Activated CD4-positive, alpha-beta T cell treated with anti-CD3 and anti-CD28 coated beads, Interleukin-2, amount 10 ng/mL, durations not matched to agents 7 days and 5 days (primary cell): Measurements from ENCODE around the gene TMEM184B. TPM values are rescaled to one million over a fixed set of nuclear protein-coding genes. Genes with fewer than 3 reads are reported as not detected.

ENCODE experiments used
- CTCF ChIA-PET: fragments of 350-600 bp; sonication (Branson Sonifier 250); formaldehyde crosslinking; loops from one replicate; lab custom pipeline; 2021; ENCODE audit warnings: antibody characterized with exemption; lab: Charles Lee
- POLR2A ChIA-PET: fragments of 350-600 bp; sonication (Branson Sonifier 250); formaldehyde crosslinking; loops from one replicate; lab custom pipeline; 2021; ENCODE audit warnings: antibody characterized with exemption; lab: Charles Lee
- DNase-seq: peaks from one replicate; pipeline ENCODE4 v3.0.0-alpha.2; 2020
- H3K27ac Mint-ChIP-seq: one replicate; pipeline ENCODE4 v1.8.0; 2021; ENCODE audit warnings: mild to moderate bottlenecking, moderate library complexity, mixed read lengths
- H3K27me3 Mint-ChIP-seq: one replicate; pipeline ENCODE4 v1.8.0; 2021; ENCODE audit warnings: mixed read lengths
- H3K36me3 Mint-ChIP-seq: one replicate; pipeline ENCODE4 v1.8.0; 2021; ENCODE audit warnings: low read depth, mixed read lengths
- H3K4me1 Mint-ChIP-seq: one replicate; pipeline ENCODE4 v1.8.0; 2021; ENCODE audit warnings: mixed read lengths
- H3K4me3 Mint-ChIP-seq: one replicate; pipeline ENCODE4 v1.8.0; 2021; ENCODE audit warnings: mild to moderate bottlenecking, moderate library complexity, mixed read lengths
- H3K9me3 Mint-ChIP-seq: one replicate; pipeline ENCODE4 v1.8.0; 2021; ENCODE audit warnings: mixed read lengths
- total RNA-seq, 2 experiments: library from RNA; stranded (reverse); gene quantifications; one replicate each; pipeline ENCODE4 v1.2.3, GENCODE V29; 2021

The TMEM184B gene
- total RNA-seq, 2 experiments from 2014 or later, result 33.8 to 34.5 TPM

DNA sequence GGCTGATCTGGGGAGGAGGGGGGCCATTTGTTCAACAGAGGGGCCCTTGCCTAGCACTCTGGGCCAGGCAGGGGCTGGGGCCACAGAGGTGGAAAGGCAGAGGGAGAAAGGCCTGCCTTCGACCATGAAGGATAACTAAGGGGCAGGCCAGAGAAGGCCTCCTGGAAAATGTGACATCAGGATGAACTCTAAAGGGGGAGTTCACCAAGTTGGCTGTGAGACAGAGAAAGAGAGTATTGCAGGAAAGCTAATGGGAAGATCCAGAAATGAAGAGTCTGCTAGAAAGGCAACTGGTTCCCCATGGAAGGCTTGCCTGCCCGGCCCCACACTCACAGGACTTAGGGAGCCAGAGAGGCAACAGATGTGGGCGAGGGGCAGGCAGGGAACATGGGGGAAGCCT is 28.1 kb upstream of the TMEM184B start:
- Mint-ChIP-seq H3K27me3 (no peaks in the 10 kb centered on the region), H3K4me3 (no peak overlapping the region), H3K27ac (no peak overlapping the region), H3K9me3 (no peaks in the 10 kb centered on the region), H3K4me1 (peaks cover 10% of the 10 kb centered on the region), H3K36me3 (peaks cover 24% of the 10 kb centered on the region)
- DNase-seq, result no peak
- ChIA-PET CTCF (interaction anchor here (0.6 kb wide), 1 partner anchor 28 kb away, joined by 3 read pairs; no protein-coding TSS in a partner anchor), POLR2A (no interaction called here)

- Mint-ChIP-seq H3K27ac (no peak overlapping the region), H3K9me3 (no peaks in the 10 kb centered on the region), H3K27me3 (no peaks in the 10 kb centered on the region), H3K4me3 (no peak overlapping the region), H3K36me3 (peaks cover 24% of the 10 kb centered on the region), H3K4me1 (peaks cover 4% of the 10 kb centered on the region)
- CTCF ChIA-PET, result interaction anchor here (0.6 kb wide), 1 partner anchor 29 kb away, joined by 3 read pairs; no protein-coding TSS in a partner anchor
- no peak for DNase-seq
- POLR2A ChIA-PET, result no interaction called here
Measured at GRCh38 chr22:38300197-38300945, 27.6 kb upstream of the TMEM184B start.

DNA sequence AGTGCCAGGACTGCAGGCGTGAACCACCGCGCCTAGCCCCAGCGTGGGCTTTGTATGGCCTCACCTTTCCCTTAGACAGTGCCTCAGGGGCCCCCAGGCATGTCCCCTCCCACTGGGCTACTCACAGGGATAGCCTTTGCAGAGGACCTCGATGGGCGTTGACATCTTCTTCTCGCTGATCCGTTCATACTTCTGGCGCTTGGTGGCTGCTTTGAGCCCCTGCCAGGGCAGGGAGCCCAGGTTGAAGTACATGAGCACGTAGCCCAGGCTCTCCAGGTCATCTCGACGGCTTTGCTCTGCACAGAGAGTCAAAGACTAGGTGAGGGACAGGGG is 26.9 kb upstream of the TMEM184B start:
- ChIA-PET CTCF (no interaction called here), POLR2A (no interaction called here)
- Mint-ChIP-seq H3K9me3 (no peaks in the 10 kb centered on the region), H3K27ac (no peak overlapping the region), H3K36me3 (peaks cover 24% of the 10 kb centered on the region), H3K27me3 (no peaks in the 10 kb centered on the region), H3K4me3 (no peak overlapping the region), H3K4me1 (peaks cover 3% of the 10 kb centered on the region)
- no peak for DNase-seq

- Mint-ChIP-seq H3K36me3 (peaks cover 24% of the 10 kb centered on the region), H3K27me3 (no peaks in the 10 kb centered on the region), H3K4me3 (no peak overlapping the region), H3K4me1 (no peaks in the 10 kb centered on the region), H3K9me3 (no peaks in the 10 kb centered on the region), H3K27ac (no peak overlapping the region)
- DNase-seq, result peak; percentile 31
- POLR2A ChIA-PET, result no interaction called here
- CTCF ChIA-PET, result interaction anchor here (0.7 to 1.6 kb wide), 5 partner anchors 10 to 246 kb away, joined by 3 to 5 read pairs (median 3); no protein-coding TSS in a partner anchor
Measured at GRCh38 chr22:38298312-38299005, 25.6 kb upstream of the TMEM184B start.

DNA sequence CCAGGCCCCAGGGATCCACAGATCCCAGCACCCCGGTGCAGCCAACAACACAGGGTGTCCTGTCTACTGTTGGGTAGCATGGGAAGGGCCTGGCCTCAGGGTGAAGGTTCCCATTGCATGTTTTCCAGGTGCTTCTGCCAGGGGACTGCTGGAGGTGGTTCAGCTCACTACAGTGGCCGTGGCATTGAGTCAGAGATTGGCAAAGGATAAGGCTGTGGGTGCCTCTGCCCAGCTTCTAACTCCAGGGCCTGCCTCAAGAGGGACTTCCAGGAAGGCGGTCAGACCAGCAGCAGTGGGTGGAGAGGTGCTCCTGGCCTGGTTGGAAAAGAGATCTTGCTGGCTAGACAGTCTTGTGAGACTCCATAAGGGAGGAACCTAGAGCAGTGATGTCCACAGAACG is 23.6 kb upstream of the TMEM184B start:
- ChIA-PET CTCF (interaction anchor here (0.9 to 1.6 kb wide), 2 partner anchors 10 to 23 kb away, joined by 3 read pairs; no protein-coding TSS in a partner anchor), POLR2A (no interaction called here)
- no peak overlapping the region for H3K4me3 Mint-ChIP-seq

DNA sequence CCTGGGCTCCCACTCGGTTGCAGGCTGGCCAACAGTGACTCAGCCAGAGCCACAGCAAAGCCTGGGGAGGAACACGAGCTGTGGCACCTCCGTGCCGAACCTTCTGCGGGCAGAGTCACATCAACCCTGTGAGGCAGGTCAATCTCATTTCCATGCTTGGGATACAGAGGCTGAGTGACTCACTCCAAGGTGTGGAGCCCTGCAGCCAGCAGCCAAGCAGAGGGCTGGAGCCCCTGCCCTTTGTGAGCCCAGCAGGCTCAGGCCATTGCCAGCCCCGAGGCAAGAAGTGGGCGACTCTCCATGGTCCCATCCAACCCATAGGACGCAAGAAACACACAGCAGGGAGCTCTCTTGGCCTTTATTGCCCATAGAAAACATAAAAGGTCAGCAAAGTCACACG is 23.1 kb upstream of the TMEM184B start:
- CTCF ChIA-PET, result interaction anchor here (0.9 to 1.6 kb wide), 2 partner anchors 9 to 22 kb away, joined by 3 read pairs; no protein-coding TSS in a partner anchor
- POLR2A ChIA-PET, result no interaction called here
- H3K36me3 Mint-ChIP-seq, result peaks cover 17% of the 10 kb centered on the region
- H3K27me3 Mint-ChIP-seq, result no peaks in the 10 kb centered on the region
- H3K27ac Mint-ChIP-seq, result no peak overlapping the region
- H3K4me1 Mint-ChIP-seq, result no peaks in the 10 kb centered on the region
- H3K4me3 Mint-ChIP-seq, result no peak overlapping the region
- no peaks in the 10 kb centered on the region for H3K9me3 Mint-ChIP-seq
- DNase-seq, result no peak

More for the DNA sequence above, 23.6 kb upstream of the TMEM184B start:
- H3K9me3 Mint-ChIP-seq, result no peaks in the 10 kb centered on the region
- no peaks in the 10 kb centered on the region for H3K4me1 Mint-ChIP-seq
- DNase-seq, result no peak
- H3K36me3 Mint-ChIP-seq, result peaks cover 20% of the 10 kb centered on the region
- no peak overlapping the region for H3K27ac Mint-ChIP-seq
- no peaks in the 10 kb centered on the region for H3K27me3 Mint-ChIP-seq

- Mint-ChIP-seq H3K9me3 (no peaks in the 10 kb centered on the region), H3K4me1 (no peaks in the 10 kb centered on the region), H3K27me3 (no peaks in the 10 kb centered on the region), H3K27ac (no peak overlapping the region), H3K36me3 (peaks cover 14% of the 10 kb centered on the region), H3K4me3 (no peak overlapping the region)
- ChIA-PET CTCF (interaction anchor here (1.6 kb wide), 1 partner anchor 22 kb away, joined by 3 read pairs; no protein-coding TSS in a partner anchor), POLR2A (no interaction called here)
- DNase-seq, result no peak
Measured at GRCh38 chr22:38295339-38295738, 22.5 kb upstream of the TMEM184B start.

DNA sequence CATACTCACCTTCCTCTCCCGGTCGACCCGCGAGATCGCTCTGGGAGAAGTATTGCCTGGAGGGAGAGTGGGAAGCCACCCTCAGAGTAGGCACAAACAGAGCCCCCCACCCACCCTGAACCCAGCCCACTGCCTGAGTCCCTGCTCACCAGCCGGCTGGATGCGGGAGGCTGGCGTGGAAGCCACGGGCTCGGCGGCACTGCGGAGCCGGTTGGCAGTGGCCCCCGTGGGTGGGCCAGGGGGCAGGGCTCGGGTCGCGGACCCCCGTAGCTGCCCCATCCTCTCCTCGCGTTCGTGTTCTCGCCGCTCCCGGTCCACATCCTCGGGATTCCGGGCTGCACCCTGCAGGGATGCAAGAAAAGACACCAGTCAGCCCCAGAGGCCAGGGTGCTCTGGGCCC is 21.4 kb upstream of the TMEM184B start:
- Mint-ChIP-seq H3K9me3 (no peaks in the 10 kb centered on the region), H3K36me3 (peaks cover 12% of the 10 kb centered on the region), H3K27me3 (no peaks in the 10 kb centered on the region), H3K27ac (no peak overlapping the region), H3K4me3 (no peak overlapping the region), H3K4me1 (no peaks in the 10 kb centered on the region)
- POLR2A ChIA-PET, result no interaction called here
- DNase-seq, result no peak
- CTCF ChIA-PET, result interaction anchor here (1.3 kb wide), 1 partner anchor 19 kb away, joined by 3 read pairs; no protein-coding TSS in a partner anchor

DNA sequence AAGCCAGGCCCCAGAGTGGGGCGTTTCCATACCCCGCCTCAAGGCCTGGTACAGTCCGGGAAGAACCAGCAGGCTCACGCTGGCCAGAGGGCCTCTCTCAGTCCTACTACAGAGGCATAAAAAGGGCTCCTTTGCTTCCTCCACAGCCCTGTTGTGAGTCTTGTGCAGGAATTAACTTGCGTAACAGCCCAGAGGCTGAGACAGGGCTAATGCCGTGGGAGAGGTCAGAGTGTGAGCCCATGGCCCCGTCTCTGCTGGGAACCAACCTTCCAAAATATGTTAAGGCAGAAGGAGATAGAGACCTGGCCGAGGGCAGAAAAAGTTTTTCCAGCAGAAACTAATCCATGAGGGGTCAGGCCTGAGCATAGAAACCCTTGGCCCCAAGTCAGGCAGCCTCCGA is 19.9 kb upstream of the TMEM184B start:
- CTCF ChIA-PET, result interaction anchor here (0.6 to 1.3 kb wide), 2 partner anchors 20 to 32 kb away, joined by 3 read pairs; no protein-coding TSS in a partner anchor
- POLR2A ChIA-PET, result no interaction called here
- peaks cover 5% of the 10 kb centered on the region for H3K36me3 Mint-ChIP-seq
- DNase-seq, result no peak
- H3K9me3 Mint-ChIP-seq, result no peaks in the 10 kb centered on the region
- H3K27me3 Mint-ChIP-seq, result no peaks in the 10 kb centered on the region
- peak overlapping the region; percentile 31 for H3K27ac Mint-ChIP-seq
- no peaks in the 10 kb centered on the region for H3K4me1 Mint-ChIP-seq
- no peak overlapping the region for H3K4me3 Mint-ChIP-seq

- ChIA-PET POLR2A (no interaction called here), CTCF (interaction anchor here (0.7 kb wide), 1 partner anchor 86 kb away, joined by 3 read pairs; no protein-coding TSS in a partner anchor)
- no peaks in the 10 kb centered on the region for H3K9me3 Mint-ChIP-seq
- H3K4me3 Mint-ChIP-seq, result no peak overlapping the region
- no peak overlapping the region for H3K27ac Mint-ChIP-seq
- no peak for DNase-seq
- H3K27me3 Mint-ChIP-seq, result no peaks in the 10 kb centered on the region
- no peaks in the 10 kb centered on the region for H3K36me3 Mint-ChIP-seq
- H3K4me1 Mint-ChIP-seq, result no peaks in the 10 kb centered on the region
Measured at GRCh38 chr22:38291201-38291777, 18.5 kb upstream of the TMEM184B start.

DNA sequence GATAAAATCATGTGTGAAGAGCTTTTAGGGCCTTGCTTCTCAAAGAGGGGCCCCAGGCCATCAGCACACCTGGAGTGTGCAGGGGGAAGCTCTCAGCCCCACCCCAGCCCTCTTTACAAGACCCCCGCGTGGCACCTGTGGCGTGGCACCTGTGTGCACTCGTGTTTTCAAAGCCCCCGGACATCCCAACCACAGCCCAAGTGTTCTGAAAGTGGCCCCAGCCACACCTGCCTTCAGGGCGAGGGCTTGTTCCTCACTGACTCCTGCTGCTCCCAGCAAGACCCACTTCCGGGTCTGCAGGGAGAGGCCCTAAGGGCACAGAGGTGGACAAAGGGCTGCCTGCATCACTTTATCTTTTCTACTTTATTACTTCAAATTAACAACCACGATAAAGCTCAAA is 17.5 kb upstream of the TMEM184B start:
- ChIA-PET CTCF (interaction anchor here (0.5 to 0.7 kb wide), 2 partner anchors 51 to 85 kb away, joined by 3 read pairs; no protein-coding TSS in a partner anchor), POLR2A (no interaction called here)
- H3K4me1 Mint-ChIP-seq, result no peaks in the 10 kb centered on the region
- no peak overlapping the region for H3K4me3 Mint-ChIP-seq
- DNase-seq, result no peak
- H3K27me3 Mint-ChIP-seq, result no peaks in the 10 kb centered on the region
- no peaks in the 10 kb centered on the region for H3K36me3 Mint-ChIP-seq
- no peaks in the 10 kb centered on the region for H3K9me3 Mint-ChIP-seq
- no peak overlapping the region for H3K27ac Mint-ChIP-seq

GRCh38 chr22:38289583-38290082 is 16.8 kb upstream of the TMEM184B start:
- Mint-ChIP-seq H3K27me3 (no peaks in the 10 kb centered on the region), H3K9me3 (no peaks in the 10 kb centered on the region), H3K4me1 (no peaks in the 10 kb centered on the region), H3K36me3 (no peaks in the 10 kb centered on the region), H3K4me3 (no peak overlapping the region), H3K27ac (no peak overlapping the region)
- POLR2A ChIA-PET, result no interaction called here
- CTCF ChIA-PET, result no interaction called here
- no peak for DNase-seq
